CD14-positive monocyte (primary cell): Measurements from ENCODE around the gene KIF1B. TPM values are rescaled to one million over a fixed set of nuclear protein-coding genes. Genes with fewer than 3 reads are reported as not detected.

Source experiments
- DNase-seq, 3 donors: peaks; one replicate each; pipeline ENCODE4 v3.0.0-alpha.2; 2011 to 2022
- H2AFZ ChIP-seq: 2 replicates; pipeline ENCODE4 v1.6.0; 2012; ENCODE audit warnings: mild to moderate bottlenecking, low read depth, low read length, inconsistent platforms; ENCODE audit not compliant: insufficient read depth, poor library complexity, severe bottlenecking
- H3K27ac ChIP-seq, 2 donors: 1 replicate in 1 of 2; 2 replicates in 1 of 2; pipeline ENCODE4 v1.5.1; 2012 to 2013; ENCODE audit warnings: low read length in 2 of 2, control low read depth in 1 of 2, inconsistent platforms in 1 of 2, low read depth in 1 of 2, mild to moderate bottlenecking in 1 of 2
- H3K27me3 ChIP-seq, 2 donors: one replicate each; pipeline versions ENCODE4 v1.6.0 to v1.6.1; 2011 to 2013; ENCODE audit warnings: low read length in 2 of 2; ENCODE audit not compliant: control insufficient read depth in 2 of 2, insufficient read depth in 2 of 2
- H3K36me3 ChIP-seq, 2 donors: replicated peaks in 1 of 2; 1 replicate in 1 of 2; 2 replicates in 1 of 2; pipeline versions ENCODE4 v1.5.1 to v1.6.1; 2012 to 2013; ENCODE audit warnings: low read length in 2 of 2, control low read depth in 1 of 2, inconsistent platforms in 1 of 2, mild to moderate bottlenecking in 1 of 2; ENCODE audit not compliant: insufficient read depth in 2 of 2, control insufficient read depth in 1 of 2
- H3K4me1 ChIP-seq, 2 donors: 1 replicate in 1 of 2; 2 replicates in 1 of 2; pipeline versions ENCODE4 v1.5.1 to v1.6.1; 2012 to 2013; ENCODE audit warnings: low read length in 2 of 2, control low read depth in 1 of 2, inconsistent platforms in 1 of 2, mild to moderate bottlenecking in 1 of 2, moderate library complexity in 1 of 2; ENCODE audit not compliant: insufficient read depth in 2 of 2, control insufficient read depth in 1 of 2
- H3K4me2 ChIP-seq: replicated peaks from 2 replicates; pipeline ENCODE3; 2012; ENCODE audit warnings: low read length, moderate library complexity, mild to moderate bottlenecking; ENCODE audit not compliant: poor library complexity, severe bottlenecking; ENCODE audit errors: extremely low read depth
- H3K4me3 ChIP-seq, 3 experiments: fragments of 200-600 bp in 1 of 3; sonication (generic) in 1 of 3; replicated peaks in 1 of 3; 1 replicate in 2 of 3; 2 replicates in 1 of 3; pipeline ENCODE4 v1.5.1; 2011 to 2013; ENCODE audit warnings: low read length in 3 of 3, mild to moderate bottlenecking in 3 of 3, control low read depth in 2 of 3, low read depth in 2 of 3, inconsistent platforms in 1 of 3, moderate library complexity in 1 of 3
- H3K79me2 ChIP-seq: 2 replicates; pipeline ENCODE4 v1.6.0; 2012; ENCODE audit warnings: mild to moderate bottlenecking, control low read depth, inconsistent platforms, low read length, moderate library complexity; ENCODE audit not compliant: insufficient read depth
- H3K9ac ChIP-seq: 2 replicates; pipeline ENCODE4 v1.6.0; 2017; ENCODE audit warnings: low read length, mild to moderate bottlenecking; ENCODE audit not compliant: insufficient read depth, poor library complexity, severe bottlenecking
- H3K9me3 ChIP-seq, 2 donors: replicated peaks in 1 of 2; 1 replicate in 1 of 2; 2 replicates in 1 of 2; pipeline versions ENCODE4 v1.5.1 to v1.6.1; 2012 to 2013; ENCODE audit warnings: low read length in 2 of 2, control low read depth in 1 of 2; ENCODE audit not compliant: control insufficient read depth in 1 of 2, insufficient read depth in 1 of 2
- H4K20me1 ChIP-seq: 2 replicates; pipeline ENCODE4 v1.6.0; 2012; ENCODE audit warnings: mild to moderate bottlenecking, low read length, control low read depth, moderate library complexity; ENCODE audit not compliant: insufficient read depth
- H3K27ac Mint-ChIP-seq, 7 donors: one replicate each; pipeline ENCODE4 v1.8.0; 2020; ENCODE audit warnings: mild to moderate bottlenecking in 7 of 7, mixed read lengths in 7 of 7, moderate library complexity in 6 of 7, inconsistent platforms in 2 of 7
- H3K27me3 Mint-ChIP-seq, 3 donors: one replicate each; pipeline ENCODE4 v1.8.0; 2021 to 2022; ENCODE audit warnings: low read depth in 3 of 3, mild to moderate bottlenecking in 3 of 3, mixed read lengths in 3 of 3, moderate library complexity in 3 of 3, inconsistent platforms in 1 of 3
- H3K36me3 Mint-ChIP-seq, 2 donors: one replicate each; pipeline ENCODE4 v1.8.0; 2020; ENCODE audit warnings: mixed read lengths in 2 of 2, inconsistent platforms in 1 of 2, mild to moderate bottlenecking in 1 of 2
- H3K4me1 Mint-ChIP-seq: one replicate; pipeline ENCODE4 v1.8.0; 2020; ENCODE audit warnings: mild to moderate bottlenecking, mixed read lengths
- H3K4me3 Mint-ChIP-seq, 2 donors: one replicate each; pipeline ENCODE4 v1.8.0; 2020; ENCODE audit warnings: mild to moderate bottlenecking in 2 of 2, mixed read lengths in 2 of 2, moderate library complexity in 1 of 2
- H3K9me3 Mint-ChIP-seq, 7 donors: one replicate each; pipeline ENCODE4 v1.8.0; 2020 to 2022; ENCODE audit warnings: mixed read lengths in 7 of 7, mild to moderate bottlenecking in 6 of 7, moderate library complexity in 6 of 7, inconsistent platforms in 2 of 7
- CTCF ChIP-seq: fragments of 200-600 bp; IDR thresholded peaks from one replicate; pipeline ENCODE4 v1.8.0; 2022; ENCODE audit warnings: antibody characterized with exemption, mild to moderate bottlenecking
- WGBS: methylation state at CpG from one replicate; pipeline ENCODE4 v1.1.5; 2013; ENCODE audit warnings: missing lambda C conversion rate; ENCODE audit not compliant: insufficient coverage; 5-methylcytosine and 5-hydroxymethylcytosine counted together
- intact Hi-C, 2 donors: fragments of 100-400 bp; cut with micrococcal nuclease; formaldehyde crosslinking; loops; one replicate each; pipeline versions ENCODE4 v1.15.0 to v1.15.1; 2023
- polyA plus RNA-seq, 3 donors: library from polyadenylated mRNA; depleted of rRNA in 1 of 3; unstranded in 2 of 3; stranded (reverse) in 1 of 3; fragments of 300-500 nt in 2 of 3; fragments of >200 nt in 1 of 3; fragmentation: Illumina TruSeq in 2 of 3; gene quantifications; 1 replicate in 2 of 3; 2 replicates in 1 of 3; pipeline ENCODE4 v1.2.3, GENCODE V29; 2012 to 2021

KIF1B gene
- polyA plus RNA-seq, 3 donors: 3.0 to 7.0 (median 3.3) TPM

- Histone ChIP-seq H3K27ac (no peak overlapping the region), H3K36me3 (peaks cover 29 to 86% of the 10 kb centered on the region in 2 donors), H4K20me1 (no peaks in the 10 kb centered on the region), H3K4me1 (no peaks in the 10 kb centered on the region), H3K79me2 (no peaks in the 10 kb centered on the region), H3K9ac (no peak overlapping the region), H2AFZ (no peak overlapping the region), H3K4me3 (no peak overlapping the region), H3K9me3 (no peaks in the 10 kb centered on the region), H3K27me3 (no peaks in the 10 kb centered on the region), H3K4me2 (no peak overlapping the region)
- Mint-ChIP-seq H3K9me3 (peaks cover 0 to under 1% (median 0%) of the 10 kb centered on the region in 7 donors), H3K27me3 (peaks cover 0 to 3% (median 0%) of the 10 kb centered on the region in 3 donors), H3K4me3 (no peak overlapping the region), H3K4me1 (no peaks in the 10 kb centered on the region), H3K27ac (no peak overlapping the region), H3K36me3 (peaks cover 58 to 68% of the 10 kb centered on the region in 2 donors)
- no peak for TF ChIP-seq CTCF
- DNase-seq: no peak
- WGBS: 50% methylated on average over 2 of the region's 2 CpGs
- intact Hi-C loops: no loop called here
Observed at GRCh38 chr1:10306435-10306834, 96.1 kb downstream of the KIF1B start.

- no peak overlapping the region for H3K27ac Mint-ChIP-seq
Observed at GRCh38 chr1:10308001-10308400, 97.6 kb downstream of the KIF1B start.

More at GRCh38 chr1:10308001-10308400, 97.6 kb downstream of the KIF1B start:
- no peaks in the 10 kb centered on the region for H4K20me1 ChIP-seq
- no peaks in the 10 kb centered on the region for H3K9me3 ChIP-seq
- peaks cover 0 to 3% (median 0%) of the 10 kb centered on the region in 3 donors for H3K27me3 Mint-ChIP-seq
- no peak overlapping the region for H3K4me2 ChIP-seq
- H3K4me3 ChIP-seq: no peak overlapping the region
- H3K4me1 ChIP-seq: no peaks in the 10 kb centered on the region
- H3K36me3 ChIP-seq: peaks cover 22 to 82% of the 10 kb centered on the region in 2 donors
- H3K27me3 ChIP-seq: no peaks in the 10 kb centered on the region
- H3K79me2 ChIP-seq: no peaks in the 10 kb centered on the region
- no peak overlapping the region for H3K9ac ChIP-seq
- no peaks in the 10 kb centered on the region for H3K4me1 Mint-ChIP-seq
- no peaks in the 10 kb centered on the region for H3K9me3 Mint-ChIP-seq
- no peak overlapping the region for H2AFZ ChIP-seq
- H3K4me3 Mint-ChIP-seq: no peak overlapping the region
- H3K36me3 Mint-ChIP-seq: peaks cover 53 to 65% of the 10 kb centered on the region in 2 donors
- TF ChIP-seq CTCF: no peak
- intact Hi-C loops: no loop called here
- DNase-seq: no peak
- WGBS: 100% methylated on average over 1 of the region's 3 CpGs
- no peak overlapping the region for H3K27ac ChIP-seq
